Measurements from ENCODE around the gene LTBP1.

The LTBP1 gene

GRCh38 chr2:33289961-33290360 lies 343.2 kb downstream of the LTBP1 start:
- TF ChIP-seq, protein P1, sequence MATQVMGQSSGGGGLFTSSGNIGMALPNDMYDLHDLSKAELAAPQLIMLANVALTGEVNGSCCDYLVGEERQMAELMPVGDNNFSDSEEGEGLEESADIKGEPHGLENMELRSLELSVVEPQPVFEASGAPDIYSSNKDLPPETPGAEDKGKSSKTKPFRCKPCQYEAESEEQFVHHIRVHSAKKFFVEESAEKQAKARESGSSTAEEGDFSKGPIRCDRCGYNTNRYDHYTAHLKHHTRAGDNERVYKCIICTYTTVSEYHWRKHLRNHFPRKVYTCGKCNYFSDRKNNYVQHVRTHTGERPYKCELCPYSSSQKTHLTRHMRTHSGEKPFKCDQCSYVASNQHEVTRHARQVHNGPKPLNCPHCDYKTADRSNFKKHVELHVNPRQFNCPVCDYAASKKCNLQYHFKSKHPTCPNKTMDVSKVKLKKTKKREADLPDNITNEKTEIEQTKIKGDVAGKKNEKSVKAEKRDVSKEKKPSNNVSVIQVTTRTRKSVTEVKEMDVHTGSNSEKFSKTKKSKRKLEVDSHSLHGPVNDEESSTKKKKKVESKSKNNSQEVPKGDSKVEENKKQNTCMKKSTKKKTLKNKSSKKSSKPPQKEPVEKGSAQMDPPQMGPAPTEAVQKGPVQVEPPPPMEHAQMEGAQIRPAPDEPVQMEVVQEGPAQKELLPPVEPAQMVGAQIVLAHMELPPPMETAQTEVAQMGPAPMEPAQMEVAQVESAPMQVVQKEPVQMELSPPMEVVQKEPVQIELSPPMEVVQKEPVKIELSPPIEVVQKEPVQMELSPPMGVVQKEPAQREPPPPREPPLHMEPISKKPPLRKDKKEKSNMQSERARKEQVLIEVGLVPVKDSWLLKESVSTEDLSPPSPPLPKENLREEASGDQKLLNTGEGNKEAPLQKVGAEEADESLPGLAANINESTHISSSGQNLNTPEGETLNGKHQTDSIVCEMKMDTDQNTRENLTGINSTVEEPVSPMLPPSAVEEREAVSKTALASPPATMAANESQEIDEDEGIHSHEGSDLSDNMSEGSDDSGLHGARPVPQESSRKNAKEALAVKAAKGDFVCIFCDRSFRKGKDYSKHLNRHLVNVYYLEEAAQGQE (IDR thresholded peaks at IDR 0.05; ENCODE audit: insufficient replicate concordance, low read depth): no peak
- TF ChIP-seq, protein P2, sequence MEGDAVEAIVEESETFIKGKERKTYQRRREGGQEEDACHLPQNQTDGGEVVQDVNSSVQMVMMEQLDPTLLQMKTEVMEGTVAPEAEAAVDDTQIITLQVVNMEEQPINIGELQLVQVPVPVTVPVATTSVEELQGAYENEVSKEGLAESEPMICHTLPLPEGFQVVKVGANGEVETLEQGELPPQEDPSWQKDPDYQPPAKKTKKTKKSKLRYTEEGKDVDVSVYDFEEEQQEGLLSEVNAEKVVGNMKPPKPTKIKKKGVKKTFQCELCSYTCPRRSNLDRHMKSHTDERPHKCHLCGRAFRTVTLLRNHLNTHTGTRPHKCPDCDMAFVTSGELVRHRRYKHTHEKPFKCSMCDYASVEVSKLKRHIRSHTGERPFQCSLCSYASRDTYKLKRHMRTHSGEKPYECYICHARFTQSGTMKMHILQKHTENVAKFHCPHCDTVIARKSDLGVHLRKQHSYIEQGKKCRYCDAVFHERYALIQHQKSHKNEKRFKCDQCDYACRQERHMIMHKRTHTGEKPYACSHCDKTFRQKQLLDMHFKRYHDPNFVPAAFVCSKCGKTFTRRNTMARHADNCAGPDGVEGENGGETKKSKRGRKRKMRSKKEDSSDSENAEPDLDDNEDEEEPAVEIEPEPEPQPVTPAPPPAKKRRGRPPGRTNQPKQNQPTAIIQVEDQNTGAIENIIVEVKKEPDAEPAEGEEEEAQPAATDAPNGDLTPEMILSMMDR (IDR thresholded peaks at IDR 0.05; ENCODE audit: insufficient read depth, low read length): no peak
- no peak for TF ChIP-seq SPI1 (IDR thresholded peaks at IDR 0.05; ENCODE audit: borderline replicate concordance, low read depth)
- no peak overlapping the region for H3K27ac ChIP-seq (replicated peaks)
- H3K27me3 ChIP-seq (ENCODE audit: insufficient read depth, poor library complexity, severe bottlenecking): no peaks in the 10 kb centered on the region
- DNase-seq (ENCODE audit: low read depth in 1 of 2, low spot score in 1 of 2): no peak
- no peak overlapping the region for H3K4me3 ChIP-seq (replicated peaks; ENCODE audit: insufficient read depth, low read length)

DNA sequence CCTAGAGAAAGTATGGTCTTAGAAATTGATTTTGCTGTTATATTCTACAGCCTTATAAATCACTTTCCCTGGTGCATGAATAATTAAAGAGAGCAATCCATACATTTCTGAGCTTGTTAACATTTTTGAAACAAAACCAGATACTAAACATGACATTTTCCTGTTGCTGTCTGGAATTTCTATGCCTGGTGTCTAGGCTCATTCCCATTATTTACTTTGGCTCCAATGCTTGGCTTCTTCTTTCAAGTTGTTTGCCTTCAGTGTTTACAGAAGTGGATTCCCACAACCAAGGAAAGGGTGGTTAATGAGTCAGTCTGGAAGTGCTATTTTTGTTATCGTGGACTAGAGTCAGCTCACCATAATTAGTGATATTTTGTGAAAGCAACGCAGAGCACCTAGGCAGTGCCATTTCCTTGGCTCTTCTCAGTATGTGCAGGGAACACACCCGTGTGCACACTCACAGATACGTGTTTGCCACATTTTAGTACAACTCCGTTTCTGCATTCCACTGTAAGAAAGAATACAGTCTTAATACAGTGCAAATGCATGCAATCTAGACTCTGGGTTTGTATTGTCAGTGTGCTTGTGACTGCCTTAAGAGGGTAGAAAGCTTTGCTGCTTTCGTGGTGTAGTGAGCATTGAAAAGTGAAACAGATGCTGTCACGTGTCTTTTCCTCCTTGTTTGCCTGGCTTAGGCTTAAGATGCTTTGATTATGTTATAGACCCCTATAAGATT lies 344.7 kb downstream of the LTBP1 start:
- no peak for DNase-seq (ENCODE audit: low read depth in 1 of 2, low spot score in 1 of 2)
- no peaks in the 10 kb centered on the region for H3K27me3 ChIP-seq (ENCODE audit: insufficient read depth, poor library complexity, severe bottlenecking)
- no peak overlapping the region for H3K27ac ChIP-seq (replicated peaks)
- TF ChIP-seq, protein P2 (IDR thresholded peaks at IDR 0.05; ENCODE audit: insufficient read depth, low read length): no peak
- TF ChIP-seq GABPA (IDR thresholded peaks at IDR 0.05; ENCODE audit: low read depth) (no peak), POLR2AphosphoS5 (IDR thresholded peaks at IDR 0.05; ENCODE audit: low read depth) (no peak), SPI1 (IDR thresholded peaks at IDR 0.05; ENCODE audit: borderline replicate concordance, low read depth) (no peak)
- TF ChIP-seq, protein P1 (IDR thresholded peaks at IDR 0.05; ENCODE audit: insufficient replicate concordance, low read depth): no peak
- no peak overlapping the region for H3K4me3 ChIP-seq (replicated peaks; ENCODE audit: insufficient read depth, low read length)

- H3K4me3 ChIP-seq (replicated peaks; ENCODE audit: insufficient read depth, low read length): no peak overlapping the region
These were observed 345.3 kb downstream of the LTBP1 start for GRCh38 chr2:33292063-33292462.

More at GRCh38 chr2:33292063-33292462, 345.3 kb downstream of the LTBP1 start:
- Histone ChIP-seq H3K27me3 (ENCODE audit: insufficient read depth, poor library complexity, severe bottlenecking) (no peaks in the 10 kb centered on the region), H3K27ac (replicated peaks) (no peak overlapping the region)
- DNase-seq (ENCODE audit: low read depth in 1 of 2, low spot score in 1 of 2): no peak
- TF ChIP-seq GABPA (IDR thresholded peaks at IDR 0.05; ENCODE audit: low read depth) (no peak), POLR2AphosphoS5 (IDR thresholded peaks at IDR 0.05; ENCODE audit: low read depth) (no peak), SPI1 (IDR thresholded peaks at IDR 0.05; ENCODE audit: borderline replicate concordance, low read depth) (no peak)
- TF ChIP-seq, protein P2 (IDR thresholded peaks at IDR 0.05; ENCODE audit: insufficient read depth, low read length): no peak
- TF ChIP-seq, protein P1 (IDR thresholded peaks at IDR 0.05; ENCODE audit: insufficient replicate concordance, low read depth): no peak

All from HL-60 (cell line).